ENCODE results near the gene CD101.

Gene CD101

DNA sequence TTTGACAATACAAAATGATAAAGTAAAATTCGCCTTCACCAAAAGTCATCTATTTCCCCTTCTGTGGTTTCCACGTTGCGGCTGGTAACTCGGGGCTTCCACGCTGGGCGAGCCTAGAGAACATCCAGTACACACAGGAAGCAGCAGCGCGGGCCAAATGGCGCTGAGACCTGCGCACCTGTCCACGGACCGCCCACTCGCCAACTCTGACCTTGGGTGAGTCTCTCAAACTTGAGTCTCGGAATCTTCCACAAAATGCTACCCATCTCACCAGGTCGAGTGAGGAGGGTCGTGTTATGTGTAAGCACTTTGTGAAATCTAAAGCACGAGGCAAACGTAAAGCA is 57.7 kb downstream of the CD101 start:
- DNase-seq: peak; percentile 24

DNA sequence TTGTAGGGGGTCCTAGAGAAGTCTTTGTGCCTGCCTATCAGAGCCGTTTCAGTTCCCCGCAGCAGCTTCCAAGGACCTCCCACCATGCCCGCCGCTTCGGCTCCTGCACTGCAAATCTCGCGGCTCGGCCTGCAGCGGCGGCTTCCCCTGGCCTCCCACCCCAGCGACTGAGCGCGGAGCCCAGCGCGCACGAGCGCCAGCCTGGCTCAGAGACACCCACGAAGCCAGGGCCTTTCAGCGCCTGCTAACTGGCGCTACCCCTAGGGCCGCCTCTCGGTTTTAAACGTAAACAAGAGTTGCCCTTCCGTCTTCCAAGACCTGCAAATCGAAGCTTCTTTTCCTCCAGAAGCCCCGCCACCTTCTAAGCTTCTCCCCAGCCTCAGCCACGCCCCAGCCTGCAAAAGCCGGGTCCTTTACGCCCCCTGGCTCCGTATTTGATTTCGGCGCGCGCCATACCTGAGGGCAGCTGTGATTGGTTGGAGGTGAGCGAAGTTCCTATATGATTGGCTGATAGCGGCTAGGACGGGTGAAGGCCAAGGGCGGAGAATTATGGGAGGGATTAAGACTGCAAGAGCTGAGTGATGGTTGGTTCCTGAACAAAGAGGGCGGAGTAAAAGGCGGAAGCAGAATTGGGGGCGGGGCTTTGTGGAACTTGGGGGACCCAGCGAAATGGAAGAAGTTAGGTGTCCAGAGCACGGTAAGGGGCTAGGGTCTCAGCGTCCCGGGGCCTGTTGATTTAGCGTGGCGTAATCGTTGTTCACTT is 58.3 kb downstream of the CD101 start, which contains the start of gene TTF2:
Gene TTF2 (plus strand): TSS at position 649 of the 763 bp plus-strand sequence. CDS start 21 bp downstream, at position 670.
- DNase-seq: peak; percentile 99

DNA sequence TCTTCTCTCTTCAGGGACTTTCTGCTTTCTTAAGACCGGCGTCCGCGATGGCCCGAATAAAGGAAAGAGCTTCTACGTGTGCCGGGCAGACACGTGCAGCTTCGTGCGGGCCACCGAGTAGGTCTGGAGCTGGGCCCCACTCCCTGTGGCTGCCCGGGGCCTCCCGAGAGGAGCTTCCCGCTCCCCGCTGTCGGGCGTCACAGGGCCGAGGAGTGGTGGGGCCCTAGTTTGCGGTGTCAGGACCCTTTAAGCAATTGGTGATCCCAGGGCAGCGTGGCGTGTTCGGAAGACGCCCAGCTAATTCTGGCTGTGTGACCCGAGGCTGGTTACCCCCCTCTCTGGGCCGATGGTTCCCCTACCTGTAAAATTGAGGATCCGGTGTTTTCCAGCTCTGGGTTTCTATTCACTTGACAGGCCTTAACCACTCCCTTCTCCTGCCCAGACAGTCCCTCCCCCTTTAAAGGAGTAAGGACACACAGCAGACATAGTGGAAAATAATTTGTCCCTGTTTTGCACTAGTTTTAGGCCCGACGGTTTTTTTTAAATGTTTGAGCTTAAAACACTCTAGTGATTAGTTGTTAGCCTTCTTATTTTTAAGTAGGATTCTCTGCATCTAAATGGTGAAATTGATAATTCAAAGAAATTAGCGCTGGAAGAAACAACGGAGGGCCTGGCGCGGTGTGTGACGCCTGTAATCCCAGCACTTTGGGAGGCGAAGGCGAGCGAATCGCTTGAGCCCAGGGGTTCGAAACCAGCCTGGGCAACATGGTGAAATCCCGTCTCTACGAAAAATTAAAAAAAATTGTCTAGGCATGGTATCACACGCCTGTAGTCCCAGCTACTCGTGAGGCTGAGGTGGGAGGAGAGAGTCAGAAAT is 59.1 kb downstream of the CD101 start:
- DNase-seq: no peak

DNA sequence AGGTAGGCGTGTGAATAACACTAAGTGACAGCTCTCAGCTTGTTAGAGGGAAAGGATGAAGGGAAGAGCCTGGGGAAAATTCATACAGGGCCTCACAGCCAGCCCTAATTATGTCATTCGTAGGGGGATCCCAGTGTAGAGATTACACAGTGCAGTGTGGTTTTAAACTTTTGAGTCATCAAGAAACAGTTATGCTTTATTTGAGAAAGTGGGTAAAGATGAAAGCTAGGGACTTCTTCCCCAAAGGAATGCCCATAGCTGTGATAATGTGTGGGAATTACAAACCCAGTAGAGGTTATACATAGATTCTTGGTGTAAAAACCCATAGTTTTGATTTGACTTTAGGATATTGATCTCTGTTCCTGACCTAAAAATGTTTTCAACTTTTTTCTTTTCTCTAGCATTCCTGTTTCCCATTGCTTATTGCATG is 60.4 kb downstream of the CD101 start:
- no peak for DNase-seq

DNA sequence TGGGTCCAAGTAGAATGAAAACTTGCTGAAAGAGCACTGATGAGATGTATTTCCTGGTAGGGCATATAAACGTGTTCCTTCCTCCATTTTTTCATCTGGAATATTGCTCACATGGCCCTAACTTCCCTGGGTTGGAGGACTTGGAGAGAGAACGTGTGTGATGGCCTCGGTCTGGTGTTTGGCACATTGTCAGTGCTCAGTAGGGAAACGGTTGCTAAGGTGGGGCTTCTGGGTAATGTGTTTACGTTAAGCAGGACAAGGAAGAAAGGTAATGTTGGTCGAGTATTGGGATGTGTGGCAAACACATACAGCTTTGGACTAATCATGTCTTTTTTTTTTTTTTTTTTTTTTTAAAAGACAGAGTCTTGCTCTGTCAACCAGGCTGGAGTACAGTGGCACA is 64.8 kb downstream of the CD101 start:
- DNase-seq: no peak

DNA sequence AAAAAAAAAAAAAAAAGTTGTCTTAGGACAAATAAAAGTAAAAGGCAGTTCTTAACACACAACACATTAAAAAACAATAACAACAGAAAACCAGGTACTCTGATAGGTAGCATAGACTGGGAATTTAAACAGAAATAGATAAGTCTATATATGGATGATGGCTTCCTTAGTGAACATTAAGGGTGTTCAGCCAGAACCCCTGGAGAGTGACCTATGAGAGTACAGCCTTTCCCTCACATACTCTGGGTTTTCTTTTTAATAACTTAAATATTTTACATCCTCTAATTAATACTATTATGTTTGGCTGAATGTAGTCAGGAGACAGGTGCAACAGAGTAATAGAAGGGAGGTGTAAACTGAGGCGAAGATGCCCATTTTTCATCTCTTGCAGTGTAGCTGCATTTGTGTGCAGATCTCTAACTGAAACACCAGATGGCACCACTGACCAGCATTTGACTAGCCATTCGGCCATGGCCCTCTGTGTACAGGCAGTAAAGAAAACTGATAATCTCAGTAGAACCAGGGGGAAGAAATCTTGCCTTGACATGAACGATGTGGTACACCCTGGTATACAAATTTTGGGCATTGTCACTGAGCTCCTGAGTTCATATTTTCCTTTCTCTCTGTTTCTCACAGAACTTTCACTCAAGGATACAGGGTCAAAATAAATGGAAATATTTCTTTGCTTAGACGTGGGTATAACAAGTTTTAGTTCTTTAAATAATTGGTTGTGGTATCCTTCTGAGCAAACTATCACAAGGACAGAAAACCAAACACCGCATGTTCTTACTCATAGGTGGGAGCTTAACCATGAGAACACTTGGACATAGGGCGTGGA is 66.2 kb downstream of the CD101 start:
- peak; percentile 33 for DNase-seq

DNA sequence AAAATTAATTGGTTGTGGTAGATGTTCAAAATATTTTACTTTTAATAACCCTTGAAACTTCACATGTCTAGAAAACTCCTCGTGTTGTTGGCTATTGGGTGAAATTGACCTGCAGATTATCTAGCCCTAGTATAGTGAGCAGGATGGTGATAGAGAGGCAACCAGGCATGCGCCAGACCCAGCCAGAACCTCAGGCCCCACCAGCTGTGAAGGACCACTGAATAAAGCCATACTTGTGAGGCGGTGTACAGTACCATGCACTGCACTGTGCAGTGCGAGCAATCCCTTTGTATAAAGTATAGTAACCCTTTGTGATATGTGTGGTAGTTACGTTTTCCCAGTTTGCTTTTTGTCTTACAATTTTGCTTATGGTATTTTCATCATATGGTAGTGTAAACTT is 67.0 kb downstream of the CD101 start:
- no peak for DNase-seq

DNA sequence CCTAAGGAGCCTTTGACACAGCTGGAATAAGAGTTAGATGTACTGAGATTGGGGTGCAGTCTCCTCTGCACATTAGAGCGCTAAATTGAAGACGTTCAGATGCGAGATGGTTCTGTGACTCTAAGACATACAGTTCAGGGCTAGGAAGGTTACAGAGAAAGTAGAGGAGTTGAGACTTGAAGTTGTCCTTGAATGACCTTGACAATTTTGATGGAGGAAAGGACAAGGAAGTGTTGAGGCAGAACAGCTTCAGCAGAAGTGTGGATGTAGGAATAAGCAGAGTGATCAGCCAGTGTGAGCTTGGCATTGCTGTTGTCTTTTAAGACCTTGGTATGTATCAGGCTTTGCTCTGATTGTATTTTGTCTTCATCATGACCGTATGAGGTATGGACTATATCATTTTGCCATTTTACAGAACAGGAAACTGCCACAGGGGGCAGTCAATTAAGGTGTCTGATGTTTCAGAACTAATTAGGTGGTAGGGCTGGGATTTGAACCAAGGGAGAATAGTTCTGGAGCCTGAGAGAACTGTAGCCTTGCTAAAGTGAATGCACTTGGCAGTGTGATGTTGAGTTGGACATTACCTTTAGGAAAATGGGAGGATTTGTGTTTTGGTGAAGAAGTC is 67.8 kb downstream of the CD101 start:
- no peak for DNase-seq

DNA sequence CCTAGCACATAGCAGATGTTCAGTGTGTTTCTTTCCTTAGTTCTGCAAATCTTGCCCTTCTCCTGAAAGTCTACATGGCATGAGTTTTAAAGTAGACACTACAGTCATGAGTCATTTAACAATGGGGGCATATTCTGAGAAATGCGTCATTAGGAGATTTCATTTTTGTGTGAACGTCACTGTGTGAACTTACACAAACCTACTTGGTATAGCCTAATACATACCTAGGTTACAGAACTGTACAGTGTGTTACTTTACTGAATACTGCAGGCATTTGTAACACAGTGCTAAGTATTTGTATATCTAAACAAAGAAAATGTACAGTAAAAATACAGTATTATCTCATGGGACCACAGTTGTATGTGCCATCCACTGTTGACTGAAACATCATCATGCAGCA is 68.6 kb downstream of the CD101 start:
- no peak for DNase-seq

DNA sequence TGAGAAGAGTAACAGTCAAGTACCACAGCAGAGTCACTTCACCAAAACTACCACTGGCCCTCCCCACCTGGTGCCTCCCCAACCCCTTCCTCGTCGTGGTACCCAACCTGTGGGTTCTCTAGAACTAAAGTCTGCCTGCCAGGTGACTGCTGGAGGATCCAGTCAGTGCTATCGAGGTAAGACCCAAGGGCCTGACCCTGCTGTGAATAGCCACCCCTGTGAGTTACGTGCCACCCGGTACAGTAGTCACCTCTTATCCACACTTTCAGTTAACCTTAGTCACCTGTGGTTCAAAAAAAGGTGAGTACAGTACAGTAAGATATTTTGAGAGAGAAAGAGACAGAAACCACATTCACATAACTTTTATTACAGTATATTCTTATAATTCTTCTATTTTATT is 75.1 kb downstream of the CD101 start:
- DNase-seq: no peak

DNA sequence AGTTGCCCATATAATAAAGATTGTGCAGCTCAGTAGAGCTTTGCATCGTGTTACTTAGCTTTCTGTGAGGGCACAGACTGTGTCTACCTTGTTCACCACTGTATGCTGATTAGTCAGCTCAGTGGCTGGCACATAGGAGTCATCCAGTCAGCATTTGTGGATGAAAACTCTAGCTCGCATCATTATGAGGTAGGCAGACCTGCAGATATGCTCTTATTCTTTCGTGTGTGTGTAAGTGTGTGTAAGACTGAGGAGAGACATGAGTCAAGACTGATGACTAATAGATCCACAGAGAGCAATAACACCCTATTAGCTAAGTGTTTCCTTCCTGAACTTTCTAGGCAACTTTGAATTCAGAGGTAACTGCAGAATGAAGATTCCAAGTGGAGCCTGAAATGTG is 75.7 kb downstream of the CD101 start:
- no peak for DNase-seq

DNA sequence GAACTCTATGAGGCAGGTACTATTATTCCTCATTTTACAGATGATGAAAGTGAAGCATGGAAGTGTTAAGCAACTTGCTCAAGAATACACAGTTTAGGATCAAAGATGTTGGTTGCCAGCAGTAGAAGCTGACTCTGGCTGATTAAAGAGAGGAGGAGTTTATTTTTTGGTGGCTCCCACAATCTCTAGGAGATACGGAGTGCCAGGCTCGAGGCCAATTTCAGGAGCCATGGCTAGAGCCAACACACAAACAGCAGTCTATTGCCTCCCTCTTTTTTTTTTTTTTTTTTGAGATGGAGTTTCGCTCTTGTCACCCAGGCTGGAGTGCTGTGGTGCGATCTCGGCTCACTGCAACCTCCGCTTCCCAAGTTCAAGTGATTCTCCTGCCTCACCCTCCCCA is 78.2 kb downstream of the CD101 start:
- DNase-seq: no peak

DNA sequence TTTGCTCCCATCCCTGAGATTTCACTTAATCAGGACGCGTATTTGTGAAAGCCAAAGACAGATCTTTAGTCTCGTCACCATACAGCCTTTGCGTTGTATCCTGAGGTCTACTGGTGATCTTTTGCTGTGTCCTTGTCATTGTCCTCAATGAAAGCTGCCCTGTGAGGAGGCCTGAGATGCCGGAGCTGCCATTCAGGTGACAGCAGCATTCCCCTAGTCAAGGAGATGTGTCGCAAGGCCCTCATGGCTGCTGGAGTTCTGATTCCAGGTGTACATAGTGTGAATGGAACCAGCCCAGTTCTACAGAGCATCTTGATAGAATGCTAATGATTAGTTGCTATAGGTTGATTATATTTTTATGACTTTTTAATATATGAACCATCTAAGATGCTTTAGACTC is 82.7 kb downstream of the CD101 start:
- no peak for DNase-seq

All from NCI-H1694 (cell line).